GM19239 (cell line): ENCODE measurements around the gene NFATC3.

Experiments
- DNase-seq: peaks from one replicate; pipeline ENCODE4 v3.0.0; 2011; ENCODE audit warnings: low spot score; ENCODE audit not compliant: insufficient read length
- FAIRE-seq: peaks from 2 replicates; lab custom pipeline; 2011; peaks lifted over from hg19 to GRCh38; lab: Jason Lieb, UNC

NFATC3 gene

GRCh38 chr16:68242085-68242484 is 156.9 kb downstream of the NFATC3 start:
- FAIRE-seq (no peak), DNase-seq (no peak)

GRCh38 chr16:68242926-68243858 is 158.0 kb downstream of the NFATC3 start:
- FAIRE-seq (no peak), DNase-seq (no peak)

- FAIRE-seq (no peak), DNase-seq (no peak)
Observed at GRCh38 chr16:68244481-68244902, 159.3 kb downstream of the NFATC3 start.

GRCh38 chr16:68244903-68245853 is 160.0 kb downstream of the NFATC3 start, which contains the start of gene PLA2G15:
Gene PLA2G15, plus strand, starts transcription at chr16:68245373. Its CDS starts 54 bp downstream, at chr16:68245427.
- peak; percentile 88 for DNase-seq
- FAIRE-seq: peak; percentile 97

- FAIRE-seq (no peak), DNase-seq (no peak)
Observed at GRCh38 chr16:68246121-68246520, 161.0 kb downstream of the NFATC3 start.

- DNase-seq: no peak
- FAIRE-seq: no peak
Observed at GRCh38 chr16:68246666-68247065, 161.5 kb downstream of the NFATC3 start.

GRCh38 chr16:68247400-68247799 is 162.2 kb downstream of the NFATC3 start:
- DNase-seq: no peak
- FAIRE-seq: no peak

- no peak for DNase-seq
- FAIRE-seq: no peak
Observed at GRCh38 chr16:68247932-68248331, 162.8 kb downstream of the NFATC3 start.

GRCh38 chr16:68249371-68249770 is 164.2 kb downstream of the NFATC3 start:
- no peak for DNase-seq
- no peak for FAIRE-seq

- FAIRE-seq: no peak
- DNase-seq: no peak
Observed at GRCh38 chr16:68250951-68251350, 165.8 kb downstream of the NFATC3 start.

GRCh38 chr16:68251832-68252231 is 166.7 kb downstream of the NFATC3 start:
- FAIRE-seq: no peak
- no peak for DNase-seq

- FAIRE-seq (no peak), DNase-seq (no peak)
Observed at GRCh38 chr16:68252383-68252782, 167.2 kb downstream of the NFATC3 start.

- FAIRE-seq: no peak
- DNase-seq: no peak
Observed at GRCh38 chr16:68253721-68254120, 168.6 kb downstream of the NFATC3 start.

GRCh38 chr16:68255712-68256111 is 170.5 kb downstream of the NFATC3 start:
- DNase-seq (no peak), FAIRE-seq (no peak)

GRCh38 chr16:68257251-68257905 is 172.2 kb downstream of the NFATC3 start:
- FAIRE-seq (peak; percentile 88), DNase-seq (peak; percentile 75)

- DNase-seq (no peak), FAIRE-seq (peak; percentile 42)
Observed at GRCh38 chr16:68257906-68258800, 173.0 kb downstream of the NFATC3 start.

GRCh38 chr16:68259007-68259825 is 174.0 kb downstream of the NFATC3 start:
- no peak for DNase-seq
- FAIRE-seq: no peak

- DNase-seq: no peak
- FAIRE-seq: peak; percentile 35
Observed at GRCh38 chr16:68263559-68264127, 178.5 kb downstream of the NFATC3 start.
